IMR-90 (cell line): ENCODE data around the gene EIF4B. TPM values are rescaled to one million over a fixed set of nuclear protein-coding genes. Genes with fewer than 3 reads are reported as not detected.
A peak's percentile ranks its signal among the peaks of the same experiment; 100 is the strongest.

Experiments used
- ATAC-seq: fragments of 200-7000 bp; cut with Tn5 transposase; 2 replicates; pipeline ENCODE4 v1.9.1; 2020; ENCODE audit warnings: low read depth, mild to moderate bottlenecking, moderate library complexity
- BruUV-seq: library from RNA; stranded (reverse); fragments of 400-500 nt; replicated peaks from 2 replicates; lab custom pipeline; 2021; lab: Mats Ljungman, UMichigan
- CTCF ChIA-PET: fragments of 300-600 bp; formaldehyde crosslinking; extraction: SDS; loops from one replicate; lab custom pipeline; 2021; ENCODE audit warnings: antibody characterized with exemption; lab: Yijun Ruan, JAX
- POLR2A ChIA-PET: fragments of 300-600 bp; sonication (Branson Sonifier 250); formaldehyde crosslinking; loops from one replicate; lab custom pipeline; 2022; ENCODE audit warnings: antibody characterized with exemption; ENCODE audit not compliant: unreplicated experiment; lab: Charles Lee
- DNase-seq: peaks from one replicate; pipeline ENCODE4 v3.0.0; 2013
- H2AFZ ChIP-seq: replicated peaks from 2 replicates; pipeline ENCODE3; 2013; ENCODE audit warnings: low read length, mild to moderate bottlenecking; ENCODE audit not compliant: poor library complexity
- H2AK5ac ChIP-seq: 2 replicates; pipeline ENCODE4 v1.6.1; 2013; ENCODE audit warnings: low read depth, low read length, inconsistent platforms
- H2AK9ac ChIP-seq: replicated peaks from 2 replicates; pipeline ENCODE3; 2013; ENCODE audit warnings: mild to moderate bottlenecking, low read depth, low read length, moderate library complexity; ENCODE audit not compliant: poor library complexity
- H2BK120ac ChIP-seq: 2 replicates; pipeline ENCODE4 v1.6.1; 2013; ENCODE audit warnings: low read depth, low read length, inconsistent platforms
- H2BK15ac ChIP-seq: 3 replicates; pipeline ENCODE4 v1.6.1; 2013; ENCODE audit warnings: low read depth, low read length, inconsistent platforms
- H2BK20ac ChIP-seq: 2 replicates; pipeline ENCODE4 v1.6.1; 2013; ENCODE audit warnings: low read depth, mild to moderate bottlenecking, inconsistent platforms, low read length, moderate library complexity
- H2BK5ac ChIP-seq: 2 replicates; pipeline ENCODE4 v1.6.1; 2013; ENCODE audit warnings: mild to moderate bottlenecking, low read depth, low read length, inconsistent platforms; ENCODE audit not compliant: poor library complexity, severe bottlenecking
- H3K14ac ChIP-seq: replicated peaks from 2 replicates; pipeline ENCODE4 v1.6.1; 2013; ENCODE audit warnings: low read depth, low read length, inconsistent platforms
- H3K18ac ChIP-seq: 2 replicates; pipeline ENCODE4 v1.6.1; 2013; ENCODE audit warnings: low read depth, low read length, control low read depth
- H3K23ac ChIP-seq: 2 replicates; pipeline ENCODE4 v1.6.1; 2013; ENCODE audit warnings: low read depth, low read length, inconsistent platforms
- H3K27ac ChIP-seq: 2 replicates; pipeline ENCODE4 v1.5.1; 2013; ENCODE audit warnings: mild to moderate bottlenecking, control low read depth, low read length; ENCODE audit not compliant: insufficient read depth
- H3K27me3 ChIP-seq: 2 replicates; pipeline ENCODE4 v1.6.1; 2013; ENCODE audit warnings: low read length; ENCODE audit not compliant: control insufficient read depth, insufficient read depth
- H3K36me3 ChIP-seq: 2 replicates; pipeline ENCODE4 v1.6.1; 2013; ENCODE audit warnings: low read length, mixed read lengths; ENCODE audit not compliant: control insufficient read depth, insufficient read depth
- H3K4ac ChIP-seq: 2 replicates; pipeline ENCODE4 v1.6.1; 2013; ENCODE audit warnings: low read depth, low read length, inconsistent platforms
- H3K4me1 ChIP-seq: 2 replicates; pipeline ENCODE4 v1.6.1; 2013; ENCODE audit warnings: low read length, mixed read lengths; ENCODE audit not compliant: control insufficient read depth, insufficient read depth
- H3K4me2 ChIP-seq: 2 replicates; pipeline ENCODE4 v1.6.1; 2013; ENCODE audit warnings: low read depth, mild to moderate bottlenecking, control low read depth, low read length, moderate library complexity
- H3K4me3 ChIP-seq: 2 replicates; pipeline ENCODE4 v1.5.1; 2013; ENCODE audit warnings: low read depth, mild to moderate bottlenecking, control low read depth, low read length, moderate library complexity; ENCODE audit not compliant: insufficient read depth
- H3K56ac ChIP-seq: 2 replicates; pipeline ENCODE4 v1.6.1; 2013; ENCODE audit warnings: low read length, inconsistent platforms; ENCODE audit not compliant: insufficient read depth; ENCODE audit errors: extremely low read depth
- H3K79me1 ChIP-seq, 2 experiments: 2 replicates each; pipeline ENCODE4 v1.6.1; 2013; ENCODE audit warnings: low read length in 2 of 2, inconsistent platforms in 1 of 2, low read depth in 1 of 2
- H3K9ac ChIP-seq: 2 replicates; pipeline ENCODE4 v1.6.1; 2013; ENCODE audit warnings: low read depth, low read length, control low read depth
- H3K9me1 ChIP-seq: 2 replicates; pipeline ENCODE4 v1.6.1; 2013; ENCODE audit warnings: low read length, inconsistent platforms; ENCODE audit not compliant: insufficient read depth
- H3K9me3 ChIP-seq: 2 replicates; pipeline ENCODE4 v1.6.1; 2013; ENCODE audit warnings: low read length; ENCODE audit not compliant: control insufficient read depth, insufficient read depth
- H4K20me1 ChIP-seq: 2 replicates; pipeline ENCODE4 v1.6.1; 2013; ENCODE audit warnings: low read length, inconsistent platforms; ENCODE audit not compliant: insufficient read depth
- H4K5ac ChIP-seq: 2 replicates; pipeline ENCODE4 v1.6.1; 2013; ENCODE audit warnings: mild to moderate bottlenecking, low read depth, low read length, control low read depth
- H4K8ac ChIP-seq, 2 experiments: 2 replicates each; pipeline ENCODE4 v1.6.1; 2013; ENCODE audit warnings: low read depth in 2 of 2, low read length in 2 of 2, control low read depth in 1 of 2, inconsistent platforms in 1 of 2
- H4K91ac ChIP-seq: 2 replicates; pipeline ENCODE4 v1.6.1; 2013; ENCODE audit warnings: low read depth, low read length, inconsistent platforms; ENCODE audit not compliant: insufficient read depth
- BHLHE40 ChIP-seq: fragments of 150-350 bp; IDR thresholded peaks from 2 replicates; pipeline ENCODE4 v1.6.1; 2016; ENCODE audit warnings: mild to moderate bottlenecking, low read depth, low read length
- CEBPB ChIP-seq: IDR thresholded peaks from 2 replicates; pipeline ENCODE4 v1.6.1; 2012; ENCODE audit warnings: low read depth, low read length, improper control_type of control experiment
- CHD1 ChIP-seq: IDR thresholded peaks from 2 replicates; pipeline ENCODE4 v1.6.1; 2012; ENCODE audit warnings: low read depth, low read length, improper control_type of control experiment
- ELK1 ChIP-seq: fragments of 150-350 bp; IDR thresholded peaks from 2 replicates; pipeline ENCODE4 v1.6.1; 2016; ENCODE audit warnings: low read depth, mild to moderate bottlenecking, low read length, moderate library complexity, borderline replicate concordance
- FOS ChIP-seq: fragments of 150-350 bp; IDR thresholded peaks from 2 replicates; pipeline ENCODE4 v1.6.1; 2016; ENCODE audit warnings: low read depth, low read length
- MAFK ChIP-seq: IDR thresholded peaks from 2 replicates; pipeline ENCODE4 v1.6.1; 2012; ENCODE audit warnings: low read depth, low read length, improper control_type of control experiment
- MAZ ChIP-seq: IDR thresholded peaks from 2 replicates; pipeline ENCODE4 v1.6.1; 2012; ENCODE audit warnings: low read depth, mild to moderate bottlenecking, low read length, improper control_type of control experiment, moderate library complexity, borderline replicate concordance
- MXI1 ChIP-seq: IDR thresholded peaks from 2 replicates; pipeline ENCODE4 v1.6.1; 2012; ENCODE audit warnings: low read depth, mild to moderate bottlenecking, low read length, moderate library complexity, borderline replicate concordance
- NFE2L2 ChIP-seq: fragments of 150-350 bp; IDR thresholded peaks from 2 replicates; pipeline ENCODE4 v1.6.1; 2016; ENCODE audit warnings: low read depth, mild to moderate bottlenecking, low read length
- POLR2A ChIP-seq: IDR thresholded peaks from 2 replicates; pipeline ENCODE4 v1.6.1; 2012; ENCODE audit warnings: mild to moderate bottlenecking, low read depth, low read length
- RAD21 ChIP-seq: IDR thresholded peaks from 2 replicates; pipeline ENCODE4 v1.6.1; 2012; ENCODE audit warnings: low read length, improper control_type of control experiment
- RFX5 ChIP-seq: IDR thresholded peaks from 2 replicates; pipeline ENCODE4 v1.8.0; 2012; ENCODE audit warnings: low read depth, mild to moderate bottlenecking, low read length, moderate library complexity
- SMC3 ChIP-seq: fragments of 150-350 bp; IDR thresholded peaks from 2 replicates; pipeline ENCODE4 v1.6.1; 2016; ENCODE audit warnings: low read depth, mild to moderate bottlenecking, antibody characterized with exemption, low read length, moderate library complexity
- WGBS, 2 experiments: methylation state at CpG; one replicate each; pipeline versions ENCODE4 v1.1.5 to v1.1.7; 2013; ENCODE audit warnings: missing lambda C conversion rate in 2 of 2; ENCODE audit not compliant: insufficient read length in 1 of 2; ENCODE audit errors: extremely low coverage in 2 of 2; 5-methylcytosine and 5-hydroxymethylcytosine counted together
- dilution Hi-C: fragments of 300-500 bp; cut with HindIII; formaldehyde crosslinking; loops from one replicate; pipeline ENCODE4 v1.14.3; 2018; ENCODE audit warnings: low sequenced_read_pairs; ENCODE audit not compliant: unreplicated experiment
- in situ Hi-C: fragments of 300-500 bp; cut with MboI; formaldehyde crosslinking; loops from 3 replicates; pipeline ENCODE4 v1.14.3; 2019; ENCODE audit warnings: low sequenced_read_pairs, inconsistent platforms, mixed read lengths
- intact Hi-C: fragments of 100-400 bp; cut with micrococcal nuclease; formaldehyde crosslinking; loops from 2 replicates; pipeline ENCODE4 v1.10.0; 2022
- polyA plus RNA-seq, 3 experiments: library from polyadenylated mRNA; depleted of rRNA; stranded (reverse); fragments of >200 nt; gene quantifications; 2 replicates each; pipeline ENCODE4 v1.2.3, GENCODE V29; 2012; ENCODE audit warnings: low replicate concordance in 1 of 3
- total RNA-seq: library from RNA; depleted of rRNA; stranded (reverse); fragments of >200 nt; gene quantifications from 2 replicates; pipeline ENCODE4 v1.2.3, GENCODE V29; 2012
- TF ChIP-seq, protein P1 (sequence below): fragments of 150-350 bp; IDR thresholded peaks from 2 replicates; pipeline ENCODE4 v1.6.1; 2017; ENCODE audit warnings: mild to moderate bottlenecking, antibody characterized with exemption, low read length, low read depth

EIF4B gene
- total and polyA plus RNA-seq, 2 of the 4 experiments (the other 2 are of a cell fraction) = 313 to 671 TPM

DNA sequence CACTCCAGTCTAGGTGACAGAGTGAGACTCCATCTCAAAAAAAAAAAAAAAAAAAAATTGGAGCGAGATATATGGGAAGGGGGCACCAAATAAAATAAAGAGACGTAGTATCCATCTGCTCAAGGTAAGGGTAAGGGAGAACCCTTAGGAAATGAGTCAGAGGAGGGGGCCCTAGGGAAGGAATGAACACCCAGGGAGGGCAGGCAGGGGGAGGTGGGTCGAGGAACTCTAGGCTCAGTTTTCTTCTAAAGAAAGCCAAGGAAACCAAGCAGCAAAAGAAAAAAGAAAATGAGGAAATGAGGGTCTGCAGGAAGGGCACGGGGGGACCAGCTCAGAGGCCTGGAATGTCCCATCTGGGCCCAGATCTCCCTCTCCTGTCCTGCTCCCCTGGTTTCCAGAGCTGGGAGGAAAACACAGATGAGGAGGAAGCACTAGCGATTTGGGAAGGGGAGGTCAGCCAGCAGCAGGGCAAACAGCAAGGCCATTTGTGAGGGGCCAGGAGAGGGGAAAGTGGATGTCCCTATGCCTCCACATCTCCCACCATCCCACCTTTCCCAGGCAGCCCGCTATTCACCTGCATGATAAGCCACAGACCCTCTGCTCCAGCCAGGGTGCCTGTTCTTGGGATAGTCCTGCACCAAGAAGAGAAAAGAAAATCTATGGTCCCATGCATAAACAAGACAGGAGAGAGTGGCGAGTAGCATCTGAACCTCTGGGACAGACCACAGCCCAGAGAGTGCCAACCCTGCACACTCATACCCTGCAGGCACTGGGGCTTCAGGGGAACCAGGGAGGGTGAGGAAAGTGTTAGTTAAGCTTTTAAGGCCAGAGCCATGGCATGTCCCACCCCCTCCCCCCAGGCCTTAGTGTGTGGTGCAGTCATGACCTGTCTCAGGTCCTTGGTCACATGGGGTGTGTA is 61.1 kb downstream of the EIF4B start:
- Histone ChIP-seq H4K8ac (peak overlapping the region in 1 of 2 experiments; percentile 58; a peak in 2 of 4 replicates), H2BK15ac (peak overlapping the region; percentile 37; the same call in 1 of the 3 replicates), H3K9ac (peak overlapping the region; percentile 28; the same call in 1 of the 2 replicates), H3K9me3 (no peaks in the 10 kb centered on the region), H2AK5ac (peak overlapping the region; percentile 79), H3K27ac (peak overlapping the region; percentile 28), H3K36me3 (peaks cover 35% of the 10 kb centered on the region), H2BK120ac (peak overlapping the region; percentile 65), H4K20me1 (peaks cover 9% of the 10 kb centered on the region), H3K18ac (no peak overlapping the region), H3K4ac (peak overlapping the region; percentile 75), H4K91ac (peak overlapping the region; percentile 62; the same call in 1 of the 2 replicates), H4K5ac (no peak overlapping the region; the same call in 1 of the 2 replicates), H3K23ac (peak overlapping the region; percentile 74; the same call in 1 of the 2 replicates), H3K79me1 (peaks cover 12 to 60% of the 10 kb centered on the region in 2 experiments; a peak in 3 of 4 replicates), H2BK5ac (peak overlapping the region; percentile 7), H2AFZ (peak overlapping the region; percentile 69), H2BK20ac (0 out of 2 replicates have a peak overlapping the region, but pooled peaks have one; percentile 33), H3K27me3 (no peaks in the 10 kb centered on the region), H3K4me2 (no peak overlapping the region), H3K14ac (peak overlapping the region; percentile 78), H3K4me1 (peaks cover 36% of the 10 kb centered on the region), H3K9me1 (peaks cover 13% of the 10 kb centered on the region), H2AK9ac (peak overlapping the region; percentile 93), H3K4me3 (no peak overlapping the region), H3K56ac (no peak overlapping the region)
- no peak for ATAC-seq
- CTCF ChIA-PET = interaction anchor here (1.0 to 1.7 kb wide), 2 partner anchors 93 to 146 kb away, joined by 3 to 11 read pairs; no protein-coding TSS in a partner anchor
- in situ Hi-C loops (loop anchor here (5.0 kb wide), 1 partner anchor 120 kb away; no protein-coding TSS in a partner anchor), intact Hi-C loops (no loop called here), dilution Hi-C loops (no loop called here)
- no peak for DNase-seq
- POLR2A ChIA-PET = interaction anchor here (1.4 kb wide), 1 partner anchor 14 kb away, joined by 5 read pairs; no protein-coding TSS in a partner anchor
- BruUV-seq = no TSS peak
- 100% methylated on average over 1 of the region's 7 CpGs; no CpG with 5 or more reads in 1 of the 2 experiments for WGBS, 2 experiments
- TF ChIP-seq MXI1 (no peak), POLR2A (no peak), MAFK (no peak), BHLHE40 (no peak), MAZ (no peak), CHD1 (no peak), RFX5 (no peak), FOS (no peak), SMC3 (no peak), RAD21 (no peak), ELK1 (no peak), CEBPB (no peak), NFE2L2 (no peak)
- TF ChIP-seq, protein P1, sequence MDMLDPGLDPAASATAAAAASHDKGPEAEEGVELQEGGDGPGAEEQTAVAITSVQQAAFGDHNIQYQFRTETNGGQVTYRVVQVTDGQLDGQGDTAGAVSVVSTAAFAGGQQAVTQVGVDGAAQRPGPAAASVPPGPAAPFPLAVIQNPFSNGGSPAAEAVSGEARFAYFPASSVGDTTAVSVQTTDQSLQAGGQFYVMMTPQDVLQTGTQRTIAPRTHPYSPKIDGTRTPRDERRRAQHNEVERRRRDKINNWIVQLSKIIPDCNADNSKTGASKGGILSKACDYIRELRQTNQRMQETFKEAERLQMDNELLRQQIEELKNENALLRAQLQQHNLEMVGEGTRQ = no peak; the same call in 1 of the 2 replicates
